K562 (cell line): ENCODE data around the gene CDK9. TPM values are rescaled to one million over a fixed set of nuclear protein-coding genes. Genes with fewer than 3 reads are reported as not detected.

ENCODE experiments used
- ATAC-seq: fragments of 200-7000 bp; cut with Tn5 transposase; 3 replicates; pipeline ENCODE4 v1.9.1; 2020; ENCODE audit warnings: moderate library complexity
- BruUV-seq: library from RNA; stranded (reverse); fragments of 400-500 nt; replicated peaks from 2 replicates; lab custom pipeline; 2021; lab: Mats Ljungman, UMichigan
- CTCF ChIA-PET: fragments of 300-600 bp; formaldehyde crosslinking; extraction: SDS; loops from one replicate; lab custom pipeline; 2021; ENCODE audit warnings: low intra/inter-chr PET ratio; lab: Yijun Ruan, JAX
- POLR2A ChIA-PET: fragments of 300-600, 350-650 bp; sonication (Branson Sonifier 250); formaldehyde crosslinking; extraction: SDS; loops from one replicate; lab custom pipeline; 2021; ENCODE audit warnings: antibody characterized with exemption, inconsistent platforms; lab: Yijun Ruan, JAX
- DNase-seq, 4 experiments: peaks; one replicate each; pipeline versions ENCODE4 v3.0.0 to v3.0.0-alpha.2; 2011 to 2018; ENCODE audit warnings: low spot score in 3 of 4, mixed read lengths in 3 of 4; ENCODE audit errors: extremely low read depth in 1 of 4
- FAIRE-seq: peaks from 2 replicates; lab custom pipeline; 2011; peaks lifted over from hg19 to GRCh38; lab: Jason Lieb, UNC
- H2AFZ ChIP-seq: 2 replicates; pipeline ENCODE4 v1.6.0; 2011; ENCODE audit warnings: low read depth, low read length, control low read depth, inconsistent platforms
- H3K27ac ChIP-seq: fragments of 200-600 bp; 3 replicates; pipeline ENCODE4 v1.8.0; 2011; ENCODE audit warnings: low read depth, mild to moderate bottlenecking, control low read depth, inconsistent platforms, low read length, moderate library complexity, mixed read lengths; ENCODE audit errors: extremely low read depth
- H3K27me3 ChIP-seq, 2 experiments: fragments of 300-600 bp in 1 of 2; 2 replicates in 1 of 2; 3 replicates in 1 of 2; pipeline versions ENCODE4 v1.6.0 to v1.8.0; 2011; ENCODE audit warnings: inconsistent platforms in 2 of 2, low read length in 2 of 2, mild to moderate bottlenecking in 1 of 2, mixed read lengths in 1 of 2, moderate library complexity in 1 of 2; ENCODE audit not compliant: control insufficient read depth in 2 of 2, insufficient read depth in 2 of 2
- H3K36me3 ChIP-seq: fragments of 300-600 bp; 3 replicates; pipeline ENCODE4 v1.8.0; 2011; ENCODE audit warnings: mild to moderate bottlenecking, low read length, inconsistent platforms; ENCODE audit not compliant: control insufficient read depth, insufficient read depth
- H3K4me1 ChIP-seq, 2 experiments: fragments of 200-600 bp in 1 of 2; replicated peaks in 1 of 2; 2 replicates in 1 of 2; 3 replicates in 1 of 2; pipeline versions ENCODE4 v1.5.1 to v1.8.0; 2011; ENCODE audit warnings: inconsistent platforms in 2 of 2, low read length in 2 of 2, mild to moderate bottlenecking in 1 of 2, mixed read lengths in 1 of 2, moderate library complexity in 1 of 2; ENCODE audit not compliant: control insufficient read depth in 2 of 2, insufficient read depth in 2 of 2
- H3K4me2 ChIP-seq: 2 replicates; pipeline ENCODE4 v1.6.1; 2011; ENCODE audit warnings: low read length, control low read depth, inconsistent platforms, mixed read lengths; ENCODE audit not compliant: insufficient read depth
- H3K4me3 ChIP-seq: fragments of 200-600 bp; sonication (generic), shearing (Covaris generic); 2 replicates; pipeline ENCODE4 v1.5.1; 2016; ENCODE audit warnings: control low read depth, inconsistent platforms
- H3K79me2 ChIP-seq: fragments of 200-600 bp; 3 replicates; pipeline ENCODE4 v1.8.0; 2011; ENCODE audit warnings: low read length, inconsistent platforms; ENCODE audit not compliant: control insufficient read depth, insufficient read depth
- H3K9ac ChIP-seq, 2 experiments: 2 replicates each; pipeline versions ENCODE4 v1.6.0 to v1.6.1; 2011; ENCODE audit warnings: low read depth in 2 of 2, low read length in 2 of 2, control low read depth in 1 of 2, inconsistent platforms in 1 of 2, mild to moderate bottlenecking in 1 of 2, mixed read lengths in 1 of 2; ENCODE audit not compliant: insufficient read depth in 1 of 2
- H3K9me1 ChIP-seq: one replicate; pipeline ENCODE4 v1.6.0; 2011; ENCODE audit warnings: inconsistent platforms, mild to moderate bottlenecking, low read length, moderate library complexity; ENCODE audit not compliant: control insufficient read depth, insufficient read depth
- H3K9me3 ChIP-seq: replicated peaks from 2 replicates; pipeline ENCODE4 v1.5.1; 2011; ENCODE audit warnings: low read depth, low read length, inconsistent platforms; ENCODE audit not compliant: control insufficient read depth, insufficient read depth
- H4K20me1 ChIP-seq: replicated peaks from 2 replicates; pipeline ENCODE4 v1.6.1; 2011; ENCODE audit warnings: low read length, inconsistent platforms, mixed read lengths; ENCODE audit not compliant: control insufficient read depth, insufficient read depth
- ARID3B ChIP-seq: fragments of 250-450 bp; sonication (Bioruptor Pico); IDR thresholded peaks from 2 replicates; pipeline ENCODE4 v1.4.0; 2020; ENCODE audit warnings: borderline replicate concordance
- BHLHE40 ChIP-seq: IDR thresholded peaks from 2 replicates; pipeline ENCODE4 v1.6.1; 2011; ENCODE audit warnings: low read length, improper control_type of control experiment
- BRCA1 ChIP-seq, 2 experiments: fragments of 450-650 bp in 1 of 2; sonication (generic) in 1 of 2; formaldehyde crosslinking in 1 of 2; IDR thresholded peaks; 2 replicates each; pipeline versions ENCODE4 v1.5.0 to v1.6.1; 2017 to 2020; ENCODE audit warnings: mild to moderate bottlenecking in 1 of 2, missing genetic modification reagents in 1 of 2
- CC2D1A ChIP-seq: fragments of 450-650 bp; IDR thresholded peaks from 2 replicates; pipeline ENCODE4 v1.6.1; 2017; ENCODE audit warnings: mild to moderate bottlenecking
- CLOCK ChIP-seq: fragments of 250-450 bp; sonication (Bioruptor Pico); IDR thresholded peaks from 2 replicates; pipeline ENCODE4 v1.4.0; 2020; ENCODE audit warnings: mild to moderate bottlenecking, moderate library complexity, borderline replicate concordance
- FOS ChIP-seq: IDR thresholded peaks from 3 replicates; pipeline ENCODE4 v1.6.1; 2011; ENCODE audit not compliant: insufficient read length; ENCODE audit errors: extremely low read depth
- FOSL1 ChIP-seq: fragments of 200-800 bp; sonication (Bioruptor generic); conservative IDR thresholded peaks from 2 replicates; pipeline ENCODE4 v1.6.1; 2016; ENCODE audit warnings: missing genetic modification characterization, missing compliant biosample characterization
- FOXK2 ChIP-seq, 2 experiments: fragments of 450-650 bp; IDR thresholded peaks in 1 of 2; conservative IDR thresholded peaks in 1 of 2; 2 replicates each; pipeline ENCODE4 v1.6.1; 2016; ENCODE audit warnings: low read depth in 2 of 2, mild to moderate bottlenecking in 1 of 2
- NFYB ChIP-seq: IDR thresholded peaks from 2 replicates; pipeline ENCODE4 v1.6.1; 2011; ENCODE audit warnings: mild to moderate bottlenecking, moderate library complexity; ENCODE audit not compliant: insufficient read length; ENCODE audit errors: extremely low read depth
- TAF1 ChIP-seq: IDR thresholded peaks from 2 replicates; pipeline ENCODE4 v1.6.1; 2011; ENCODE audit warnings: mild to moderate bottlenecking, low read length, moderate library complexity; ENCODE audit not compliant: insufficient read depth, control insufficient read depth, severe bottlenecking; ENCODE audit errors: extremely low read depth
- UBTF ChIP-seq, 2 experiments: IDR thresholded peaks; 2 replicates each; pipeline ENCODE4 v1.6.1; 2012; ENCODE audit warnings: improper control_type of control experiment in 2 of 2, low read depth in 2 of 2, low read length in 2 of 2, borderline replicate concordance in 1 of 2
- ZNF644 ChIP-seq: fragments of 200-800 bp; sonication (Bioruptor generic); IDR thresholded peaks from 2 replicates; pipeline ENCODE4 v1.6.1; 2016; ENCODE audit warnings: low read depth, missing genetic modification characterization, missing compliant biosample characterization
- ZNF707 ChIP-seq: fragments of 250-450 bp; sonication (Bioruptor Pico); conservative IDR thresholded peaks from 2 replicates; pipeline ENCODE4 v1.8.0; 2022; ENCODE audit warnings: inconsistent platforms, mild to moderate bottlenecking, moderate library complexity
- ZNF830 ChIP-seq: fragments of 250-450 bp; sonication (Bioruptor Pico); IDR thresholded peaks from 2 replicates; pipeline ENCODE4 v1.5.0; 2021; ENCODE audit warnings: mild to moderate bottlenecking
- WGBS: fragments of 100-300 bp; shearing (Covaris generic); methylation state at CpG from one replicate; pipeline ENCODE4 v1.1.6; 2016; ENCODE audit warnings: low coverage, mixed read lengths; ENCODE audit not compliant: insufficient coverage; ENCODE audit errors: missing lambda C conversion rate; 5-methylcytosine and 5-hydroxymethylcytosine counted together
- in situ Hi-C: fragments of 300-500 bp; cut with MboI; formaldehyde crosslinking; loops from 4 replicates; pipeline ENCODE4 v1.15.0; 2018; ENCODE audit warnings: inconsistent platforms, mixed read lengths
- intact Hi-C: fragments of 100-400 bp; cut with micrococcal nuclease; formaldehyde crosslinking; loops from 2 replicates; pipeline ENCODE4 v1.14.2; 2022
- polyA plus RNA-seq, 8 experiments: library from polyadenylated mRNA; depleted of rRNA in 4 of 8; stranded (reverse) in 5 of 8; unstranded in 3 of 8; fragments of >200 nt; fragmentation: Nextera tagmentation in 2 of 8; fragmentation: Illumina TruSeq in 1 of 8; extraction: Ambion mirVana in 2 of 8; extraction: Trizol in 1 of 8; gene quantifications; 2 replicates each; pipeline versions ENCODE4 v1.2.1 to v1.2.3, GENCODE V29; 2011 to 2014; ENCODE audit warnings: inconsistent platforms in 1 of 8, missing spikeins in 1 of 8
- total RNA-seq, 7 experiments: library from RNA; depleted of rRNA in 6 of 7; stranded (reverse); fragments of >200 nt in 6 of 7; fragmentation: Illumina TruSeq in 2 of 7; extraction: Trizol in 2 of 7; gene quantifications; 2 replicates each; pipeline versions ENCODE4 v1.2.1 to v1.2.3, GENCODE V29; 2011 to 2021; ENCODE audit warnings: low replicate concordance in 1 of 7

CDK9 gene
- total and polyA plus RNA-seq, 9 of the 15 experiments (the other 6 are each of a cell fraction or from before 2014, with no cell fraction given): 4.2 to 78.6 (median 33.0) TPM

- no TSS peak for BruUV-seq
- in situ Hi-C loops: no loop called here
- CTCF ChIA-PET: no interaction called here
- TF ChIP-seq FOXK2 (conservative IDR thresholded peaks at IDR 0.05 in 1 of 2, IDR thresholded peaks at IDR 0.05 in 1 of 2; ENCODE audit: low read depth in 2 of 2): no peak
- no peak for TF ChIP-seq FOSL1
- TF ChIP-seq ZNF830 (CRISPR knock-in tag): no peak
- no peak for TF ChIP-seq BHLHE40
- no peak for TF ChIP-seq TAF1
- no peak for TF ChIP-seq ZNF644 (tag)
- TF ChIP-seq BRCA1 (IDR thresholded peaks at IDR 0.05): no peak
- TF ChIP-seq BRCA1 (CRISPR knock-in tag; IDR thresholded peaks at IDR 0.05): no peak
- TF ChIP-seq CLOCK (CRISPR knock-in tag): no peak
- no peak for TF ChIP-seq UBTF (IDR thresholded peaks at IDR 0.05; ENCODE audit: borderline replicate concordance in 1 of 2, low read depth in 2 of 2, low read length in 2 of 2)
- no peak for TF ChIP-seq ZNF707 (CRISPR knock-in tag)
- no peak for TF ChIP-seq CC2D1A
- TF ChIP-seq ARID3B (CRISPR knock-in tag): no peak
- TF ChIP-seq FOS: no peak
- no peak for TF ChIP-seq NFYB
Observed at GRCh38 chr9:127794001-127794791, 8.4 kb downstream of the CDK9 start.

More at GRCh38 chr9:127794001-127794791, 8.4 kb downstream of the CDK9 start:
- H3K9me1 ChIP-seq: no peaks in the 10 kb centered on the region
- no peaks in the 10 kb centered on the region for H3K27me3 ChIP-seq
- 63% methylated on average over 13 of the region's 14 CpGs for WGBS
- DNase-seq (peak in 1 of 4 experiments; percentile 46), FAIRE-seq (no peak), ATAC-seq (peak; percentile 56)
- H3K4me3 ChIP-seq: no peak overlapping the region
- POLR2A ChIA-PET: interaction anchor here (0.5 to 2.7 kb wide), 6 partner anchors 8 to 83 kb away, joined by 4 to 19 read pairs (median 9); partner anchors contain the start of genes AK1 and FPGS
- peaks cover 3% of the 10 kb centered on the region; the same call in 1 of the 2 replicates for H4K20me1 ChIP-seq
- H3K9me3 ChIP-seq: no peaks in the 10 kb centered on the region
- no peak overlapping the region for H2AFZ ChIP-seq
- H3K9ac ChIP-seq: peak overlapping the region in 1 of 2 experiments; percentile 77; a peak in 1 of 4 replicates
- H3K4me2 ChIP-seq: no peak overlapping the region
- intact Hi-C loops: no loop called here
- peaks cover 2 to 19% of the 10 kb centered on the region in 2 experiments; a peak in 4 of 5 replicates for H3K4me1 ChIP-seq
- H3K36me3 ChIP-seq: peaks cover 40% of the 10 kb centered on the region; the same call in 2 of the 3 replicates
- peaks cover 11% of the 10 kb centered on the region for H3K79me2 ChIP-seq
- H3K27ac ChIP-seq: no peak overlapping the region
